OCI-LY3 (cell line): ENCODE measurements around the gene RAP1B.

Experiments
- EZH2phosphoT487 ChIP-seq: fragments of 200-600 bp; shearing (Covaris generic); IDR thresholded peaks from 2 replicates; pipeline ENCODE4 v1.6.1; 2018; ENCODE audit warnings: antibody characterized with exemption, mixed run types, low read depth
- TF ChIP-seq, protein P1 (sequence below): fragments of 200-600, 300-600 bp; sonication (generic); IDR thresholded peaks from 2 replicates; pipeline ENCODE4 v1.5.1; 2014; ENCODE audit warnings: antibody characterized with exemption, low read length, low read depth

DNA sequence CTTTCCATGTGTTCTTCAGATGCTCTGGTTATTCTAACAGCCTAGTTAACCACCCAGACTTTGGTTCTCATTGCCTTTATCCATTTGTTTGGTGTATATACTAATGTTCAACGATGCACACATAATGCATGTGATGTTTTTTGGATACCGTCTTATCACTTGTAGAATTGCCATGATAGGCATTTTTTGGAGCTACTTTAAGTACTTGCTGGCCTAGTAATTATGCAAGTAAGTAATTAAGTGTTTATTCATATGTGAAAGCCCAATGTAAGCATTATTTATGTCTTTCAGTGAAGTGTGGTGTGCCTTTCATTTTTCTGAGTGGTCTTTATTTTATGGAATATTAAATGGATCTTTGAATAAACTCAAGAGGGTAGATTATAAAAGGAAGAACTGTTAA, 14.2 kb downstream of the RAP1B start:
- TF ChIP-seq, protein P1, sequence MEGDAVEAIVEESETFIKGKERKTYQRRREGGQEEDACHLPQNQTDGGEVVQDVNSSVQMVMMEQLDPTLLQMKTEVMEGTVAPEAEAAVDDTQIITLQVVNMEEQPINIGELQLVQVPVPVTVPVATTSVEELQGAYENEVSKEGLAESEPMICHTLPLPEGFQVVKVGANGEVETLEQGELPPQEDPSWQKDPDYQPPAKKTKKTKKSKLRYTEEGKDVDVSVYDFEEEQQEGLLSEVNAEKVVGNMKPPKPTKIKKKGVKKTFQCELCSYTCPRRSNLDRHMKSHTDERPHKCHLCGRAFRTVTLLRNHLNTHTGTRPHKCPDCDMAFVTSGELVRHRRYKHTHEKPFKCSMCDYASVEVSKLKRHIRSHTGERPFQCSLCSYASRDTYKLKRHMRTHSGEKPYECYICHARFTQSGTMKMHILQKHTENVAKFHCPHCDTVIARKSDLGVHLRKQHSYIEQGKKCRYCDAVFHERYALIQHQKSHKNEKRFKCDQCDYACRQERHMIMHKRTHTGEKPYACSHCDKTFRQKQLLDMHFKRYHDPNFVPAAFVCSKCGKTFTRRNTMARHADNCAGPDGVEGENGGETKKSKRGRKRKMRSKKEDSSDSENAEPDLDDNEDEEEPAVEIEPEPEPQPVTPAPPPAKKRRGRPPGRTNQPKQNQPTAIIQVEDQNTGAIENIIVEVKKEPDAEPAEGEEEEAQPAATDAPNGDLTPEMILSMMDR = no peak
- no peak for TF ChIP-seq EZH2phosphoT487
